HepG2 (cell line): ENCODE data around the gene HSF2BP. TPM values are rescaled to one million over a fixed set of nuclear protein-coding genes. Genes with fewer than 3 reads are reported as not detected.

ENCODE experiments used
- ATAC-seq: fragments of 200-7000 bp; cut with Tn5 transposase; 3 replicates; pipeline ENCODE4 v1.9.1; 2020; ENCODE audit warnings: mild to moderate bottlenecking, moderate library complexity
- BruUV-seq: library from RNA; stranded (reverse); fragments of 400-500 nt; replicated peaks from 2 replicates; lab custom pipeline; 2021; lab: Mats Ljungman, UMichigan
- CTCF ChIA-PET: fragments of 300-600 bp; formaldehyde crosslinking; extraction: SDS; loops from one replicate; lab custom pipeline; 2021; ENCODE audit warnings: low total read pairs, inconsistent platforms, low intra/inter-chr PET ratio; lab: Yijun Ruan, JAX
- POLR2A ChIA-PET: fragments of 350-600 bp; sonication (Branson Sonifier 250); formaldehyde crosslinking; loops from one replicate; lab custom pipeline; 2020; ENCODE audit warnings: antibody characterized with exemption, inconsistent platforms; lab: Yijun Ruan, JAX
- DNase-seq: peaks from one replicate; pipeline ENCODE4 v3.0.0-alpha.2; 2015; ENCODE audit warnings: low spot score
- FAIRE-seq: peaks from 3 replicates; lab custom pipeline; 2011; peaks lifted over from hg19 to GRCh38; lab: Jason Lieb, UNC
- H2AFZ ChIP-seq: one replicate; pipeline ENCODE4 v1.6.1; 2011; ENCODE audit warnings: low read length, inconsistent platforms
- H3K27ac ChIP-seq: fragments of 300-600 bp; 3 replicates; pipeline ENCODE4 v1.8.0; 2011; ENCODE audit warnings: mixed run types, mild to moderate bottlenecking, mixed read lengths, low read length, inconsistent platforms; ENCODE audit not compliant: insufficient read depth; ENCODE audit errors: extremely low read length
- H3K27me3 ChIP-seq, 2 experiments: fragments of 200-600 bp in 1 of 2; 2 replicates in 1 of 2; 3 replicates in 1 of 2; pipeline versions ENCODE4 v1.6.0 to v1.8.0; 2011; ENCODE audit warnings: low read length in 2 of 2, mild to moderate bottlenecking in 2 of 2, moderate library complexity in 2 of 2, inconsistent platforms in 1 of 2; ENCODE audit not compliant: insufficient read depth in 2 of 2, control insufficient read depth in 1 of 2
- H3K36me3 ChIP-seq, 2 experiments: fragments of 200-600 bp in 1 of 2; replicated peaks in 1 of 2; 2 replicates in 1 of 2; 3 replicates in 1 of 2; pipeline versions ENCODE4 v1.5.1 to v1.8.0; 2011; ENCODE audit warnings: low read length in 2 of 2, inconsistent platforms in 1 of 2; ENCODE audit not compliant: insufficient read depth in 2 of 2, control insufficient read depth in 1 of 2
- H3K4me1 ChIP-seq: 2 replicates; pipeline ENCODE4 v1.5.1; 2012; ENCODE audit warnings: low read length, inconsistent platforms; ENCODE audit not compliant: insufficient read depth
- H3K4me2 ChIP-seq: 2 replicates; pipeline ENCODE4 v1.6.0; 2011; ENCODE audit warnings: low read depth, low read length, inconsistent platforms
- H3K4me3 ChIP-seq, 3 experiments: fragments of 200-600 bp in 1 of 3; sonication (generic), shearing (Covaris generic) in 1 of 3; replicated peaks in 1 of 3; 2 replicates each; pipeline ENCODE4 v1.5.1; 2011 to 2016; ENCODE audit warnings: low read length in 3 of 3, inconsistent platforms in 2 of 3, low read depth in 2 of 3, mild to moderate bottlenecking in 2 of 3, control low read depth in 1 of 3, mixed read lengths in 1 of 3; ENCODE audit not compliant: insufficient read depth in 1 of 3
- H3K79me2 ChIP-seq: one replicate; pipeline ENCODE4 v1.6.1; 2011; ENCODE audit warnings: low read length, inconsistent platforms; ENCODE audit not compliant: insufficient read depth
- H3K9ac ChIP-seq: 2 replicates; pipeline ENCODE4 v1.6.0; 2011; ENCODE audit warnings: mild to moderate bottlenecking, low read depth, low read length, inconsistent platforms; ENCODE audit not compliant: insufficient read depth
- H3K9me3 ChIP-seq: 2 replicates; pipeline ENCODE4 v1.5.1; 2012; ENCODE audit warnings: mild to moderate bottlenecking, low read length
- H4K20me1 ChIP-seq: 2 replicates; pipeline ENCODE4 v1.6.0; 2011; ENCODE audit warnings: inconsistent platforms, mild to moderate bottlenecking, low read length, moderate library complexity; ENCODE audit not compliant: insufficient read depth
- ARHGAP35 ChIP-seq: sonication (generic); formaldehyde crosslinking; IDR thresholded peaks from 2 replicates; pipeline ENCODE4 v1.9.0; 2022; ENCODE audit warnings: mild to moderate bottlenecking, inconsistent platforms, moderate library complexity, missing genetic modification reagents, borderline replicate concordance
- DDIT3 ChIP-seq: sonication (generic); formaldehyde crosslinking; IDR thresholded peaks from 2 replicates; pipeline ENCODE4 v1.4.0; 2020; ENCODE audit warnings: mild to moderate bottlenecking, missing genetic modification reagents
- GATAD2A ChIP-seq: IDR thresholded peaks from 2 replicates; pipeline ENCODE4 v1.6.1; 2016
- KMT2A ChIP-seq: sonication (generic); formaldehyde crosslinking; IDR thresholded peaks from 2 replicates; pipeline ENCODE4 v1.4.0; 2020; ENCODE audit warnings: missing genetic modification reagents
- LCORL ChIP-seq, 2 experiments: fragments of 450-650 bp in 1 of 2; sonication (generic) in 1 of 2; formaldehyde crosslinking in 1 of 2; IDR thresholded peaks; 2 replicates each; pipeline versions ENCODE4 v1.5.0 to v1.6.1; 2017 to 2020; ENCODE audit warnings: antibody characterized with exemption in 1 of 2, missing genetic modification reagents in 1 of 2
- MED1 ChIP-seq: sonication (generic); formaldehyde crosslinking; IDR thresholded peaks from 2 replicates; pipeline ENCODE4 v1.4.0; 2020; ENCODE audit warnings: missing genetic modification reagents
- TERF1 ChIP-seq: sonication (generic); formaldehyde crosslinking; IDR thresholded peaks from 2 replicates; pipeline ENCODE4 v1.8.0; 2022; ENCODE audit warnings: mild to moderate bottlenecking, missing genetic modification reagents, moderate library complexity
- TIGD3 ChIP-seq: sonication (generic); formaldehyde crosslinking; IDR thresholded peaks from 2 replicates; pipeline ENCODE4 v1.5.1; 2020; ENCODE audit warnings: mild to moderate bottlenecking, missing genetic modification reagents, borderline replicate concordance
- ZNF275 ChIP-seq: sonication (generic); formaldehyde crosslinking; IDR thresholded peaks from 2 replicates; pipeline ENCODE4 v1.8.0; 2022; ENCODE audit warnings: missing genetic modification reagents, mild to moderate bottlenecking, inconsistent platforms, borderline replicate concordance
- ZNF619 ChIP-seq: sonication (generic); formaldehyde crosslinking; IDR thresholded peaks from 2 replicates; pipeline ENCODE4 v1.4.0; 2020; ENCODE audit warnings: mild to moderate bottlenecking, missing genetic modification reagents
- ZNF879 ChIP-seq: sonication (generic); formaldehyde crosslinking; IDR thresholded peaks from 2 replicates; pipeline ENCODE4 v1.8.1; 2023; ENCODE audit warnings: missing genetic modification reagents
- WGBS: methylation state at CpG from one replicate; pipeline ENCODE4 v1.1.6; 2017; ENCODE audit warnings: low lambda C conversion rate; 5-methylcytosine and 5-hydroxymethylcytosine counted together
- in situ Hi-C: cut with HindIII; loops from 2 replicates; pipeline ENCODE4 v1.10.0; 2017; ENCODE audit warnings: low pct_unique_long_range_greater_than_20kb; ENCODE audit not compliant: extremely low pct_ligation_motif_present
- intact Hi-C: fragments of 100-400 bp; cut with micrococcal nuclease; formaldehyde crosslinking; loops from one replicate; pipeline ENCODE4 v1.10.0; 2022; ENCODE audit not compliant: unreplicated experiment
- polyA plus RNA-seq, 8 experiments: library from polyadenylated mRNA; depleted of rRNA in 3 of 8; stranded (reverse) in 7 of 8; unstranded in 1 of 8; fragments of >200 nt; fragmentation: Illumina TruSeq in 4 of 8; extraction: Trizol in 4 of 8; gene quantifications; 2 replicates each; pipeline versions ENCODE4 v1.2.1 to v1.2.3, GENCODE V29; 2011 to 2016; ENCODE audit warnings: low read depth in 4 of 8, missing spikeins in 1 of 8, mixed read lengths in 1 of 8; ENCODE audit not compliant: insufficient read depth in 1 of 8
- total RNA-seq, 5 experiments: library from RNA; depleted of rRNA; stranded (reverse); fragments of >200 nt; fragmentation: Illumina TruSeq; extraction: Trizol; gene quantifications; 2 replicates each; pipeline ENCODE4 v1.2.3, GENCODE V29; 2016; ENCODE audit warnings: low read depth in 1 of 5
- TF ChIP-seq, protein P1 (sequence below): sonication (generic); formaldehyde crosslinking; IDR thresholded peaks from 2 replicates; pipeline ENCODE4 v1.4.0; 2020; ENCODE audit warnings: missing genetic modification reagents

HSF2BP gene
- total and polyA plus RNA-seq, 2 of the 13 experiments (the other 11 are each of a cell fraction or from before 2014, with no cell fraction given) = 0.67 to 2.2 TPM

DNA sequence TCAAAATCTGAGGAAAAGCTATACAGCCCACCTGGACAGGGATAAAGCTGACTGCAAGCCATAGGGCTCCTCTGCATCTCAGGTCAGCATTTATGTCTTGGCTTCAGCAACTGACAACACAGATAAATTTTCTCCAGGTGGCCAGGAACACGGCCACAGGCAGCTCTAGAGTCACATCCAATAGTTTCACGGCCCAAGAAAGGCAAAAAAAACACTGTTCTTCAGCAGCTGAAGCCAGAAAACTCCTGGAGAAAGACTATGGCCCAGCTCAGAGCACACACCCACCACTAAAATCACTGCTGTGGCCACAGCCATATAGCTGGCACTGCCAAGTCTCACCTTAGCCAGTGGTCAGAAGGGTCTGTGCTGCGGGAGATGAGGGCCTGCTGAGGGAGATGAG lies 77.8 kb downstream of the HSF2BP start:
- POLR2A ChIA-PET = no interaction called here
- ATAC-seq (no peak), FAIRE-seq (no peak), DNase-seq (no peak)
- Histone ChIP-seq H3K9me3 (no peaks in the 10 kb centered on the region), H3K79me2 (no peaks in the 10 kb centered on the region), H3K4me2 (no peak overlapping the region), H3K4me3 (no peak overlapping the region), H3K36me3 (no peaks in the 10 kb centered on the region), H3K9ac (no peak overlapping the region), H3K27me3 (no peaks in the 10 kb centered on the region), H2AFZ (no peak overlapping the region), H3K4me1 (peaks cover 14% of the 10 kb centered on the region), H4K20me1 (no peaks in the 10 kb centered on the region), H3K27ac (no peak overlapping the region)
- TF ChIP-seq LCORL (IDR thresholded peaks at IDR 0.05) (no peak), LCORL (CRISPR knock-in tag; IDR thresholded peaks at IDR 0.05) (no peak), TERF1 (CRISPR knock-in tag) (no peak), DDIT3 (no peak), KMT2A (CRISPR knock-in tag) (no peak)
- CTCF ChIA-PET = no interaction called here
- 68% methylated on average over 3 of the region's 3 CpGs for WGBS
- intact Hi-C loops = no loop called here
- BruUV-seq = no TSS peak
- in situ Hi-C loops = no loop called here

DNA sequence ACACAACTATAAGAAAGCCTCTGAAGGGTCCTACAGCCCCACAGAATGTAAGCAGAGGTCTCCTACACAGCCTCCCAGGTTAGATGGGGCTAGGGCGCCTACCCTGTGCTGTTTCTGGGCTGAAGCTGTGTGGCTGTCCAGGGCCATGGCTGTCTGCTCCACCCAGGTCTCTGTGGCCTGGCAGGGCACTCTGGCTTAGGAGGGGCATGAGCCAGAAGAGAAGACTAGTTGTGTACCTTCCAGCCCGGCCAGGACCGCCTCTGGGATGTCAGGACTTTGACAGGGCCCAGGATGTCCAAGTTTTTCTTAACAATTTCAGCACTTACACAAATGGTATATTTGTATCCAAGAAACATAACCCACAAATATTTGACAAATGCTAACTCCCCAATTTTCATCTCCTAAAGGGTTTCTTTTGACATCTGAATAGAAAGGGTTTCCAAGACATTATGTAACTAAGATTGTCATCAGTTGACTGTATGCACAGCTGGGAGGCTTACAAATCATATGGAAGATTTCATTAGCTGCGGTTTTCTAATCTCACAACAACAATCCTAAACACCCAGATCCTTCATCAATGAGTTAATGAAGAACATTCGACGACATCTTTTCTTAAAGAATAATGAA lies 80.5 kb downstream of the HSF2BP start:
- H3K4me3 ChIP-seq = no peak overlapping the region
- no peak for ATAC-seq
- no peak for DNase-seq
- no peaks in the 10 kb centered on the region for H3K27me3 ChIP-seq
- intact Hi-C loops (no loop called here), in situ Hi-C loops (no loop called here)
- no TSS peak for BruUV-seq
- H2AFZ ChIP-seq = no peak overlapping the region
- no peaks in the 10 kb centered on the region for H3K79me2 ChIP-seq
- FAIRE-seq = no peak
- H3K4me1 ChIP-seq = no peaks in the 10 kb centered on the region
- 73% methylated on average over 6 of the region's 6 CpGs for WGBS
- CTCF ChIA-PET = no interaction called here
- no peak overlapping the region for H3K9ac ChIP-seq
- no peaks in the 10 kb centered on the region for H4K20me1 ChIP-seq
- H3K36me3 ChIP-seq = no peaks in the 10 kb centered on the region
- no peaks in the 10 kb centered on the region for H3K9me3 ChIP-seq
- POLR2A ChIA-PET = no interaction called here
- no peak overlapping the region for H3K4me2 ChIP-seq
- H3K27ac ChIP-seq = no peak overlapping the region
- TF ChIP-seq ZNF275 (CRISPR knock-in tag) (no peak), ZNF619 (no peak), ARHGAP35 (CRISPR knock-in tag) (no peak), ZNF879 (CRISPR knock-in tag) (no peak), GATAD2A (CRISPR knock-in tag) (no peak), MED1 (CRISPR knock-in tag) (no peak), TIGD3 (no peak)
- TF ChIP-seq, protein P1, sequence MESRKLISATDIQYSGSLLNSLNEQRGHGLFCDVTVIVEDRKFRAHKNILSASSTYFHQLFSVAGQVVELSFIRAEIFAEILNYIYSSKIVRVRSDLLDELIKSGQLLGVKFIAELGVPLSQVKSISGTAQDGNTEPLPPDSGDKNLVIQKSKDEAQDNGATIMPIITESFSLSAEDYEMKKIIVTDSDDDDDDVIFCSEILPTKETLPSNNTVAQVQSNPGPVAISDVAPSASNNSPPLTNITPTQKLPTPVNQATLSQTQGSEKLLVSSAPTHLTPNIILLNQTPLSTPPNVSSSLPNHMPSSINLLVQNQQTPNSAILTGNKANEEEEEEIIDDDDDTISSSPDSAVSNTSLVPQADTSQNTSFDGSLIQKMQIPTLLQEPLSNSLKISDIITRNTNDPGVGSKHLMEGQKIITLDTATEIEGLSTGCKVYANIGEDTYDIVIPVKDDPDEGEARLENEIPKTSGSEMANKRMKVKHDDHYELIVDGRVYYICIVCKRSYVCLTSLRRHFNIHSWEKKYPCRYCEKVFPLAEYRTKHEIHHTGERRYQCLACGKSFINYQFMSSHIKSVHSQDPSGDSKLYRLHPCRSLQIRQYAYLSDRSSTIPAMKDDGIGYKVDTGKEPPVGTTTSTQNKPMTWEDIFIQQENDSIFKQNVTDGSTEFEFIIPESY (CRISPR knock-in tag) = no peak
